Measurements from ENCODE around the gene SF3B2.

Gene SF3B2

GRCh38 chr11:66011239-66011784 lies 40.9 kb upstream of the SF3B2 start:
- Histone ChIP-seq H3K27me3 (ENCODE audit: control insufficient read depth, insufficient read depth, low read length) (peaks cover 16% of the 10 kb centered on the region), H3K4me3 (ENCODE audit: low read depth, low read length) (peak overlapping the region; percentile 39), H3K9me3 (ENCODE audit: control insufficient read depth, insufficient read depth, low read depth, low read length) (no peaks in the 10 kb centered on the region), H3K36me3 (ENCODE audit: control insufficient read depth, insufficient read depth, low read length) (no peaks in the 10 kb centered on the region; the same call in 1 of the 2 replicates), H3K9ac (ENCODE audit: low read length) (no peak overlapping the region), H3K27ac (ENCODE audit: low read depth, low read length) (no peak overlapping the region), H3K4me1 (ENCODE audit: control insufficient read depth, insufficient read depth, low read length) (peaks cover 24% of the 10 kb centered on the region)

GRCh38 chr11:66011785-66012303 lies 40.3 kb upstream of the SF3B2 start, which contains the start of gene CST6:
Gene CST6, plus strand, starts transcription at chr11:66012008. Its CDS starts 37 bp downstream, at chr11:66012045.
- Histone ChIP-seq H3K4me1 (ENCODE audit: control insufficient read depth, insufficient read depth, low read length) (peaks cover 18% of the 10 kb centered on the region), H3K27me3 (ENCODE audit: control insufficient read depth, insufficient read depth, low read length) (peaks cover 16% of the 10 kb centered on the region), H3K36me3 (ENCODE audit: control insufficient read depth, insufficient read depth, low read length) (no peaks in the 10 kb centered on the region), H3K9ac (ENCODE audit: low read length) (no peak within 1 kb of the TSS), H3K4me3 (ENCODE audit: low read depth, low read length) (peak within 1 kb of the TSS; percentile 39), H3K9me3 (ENCODE audit: control insufficient read depth, insufficient read depth, low read depth, low read length) (no peaks in the 10 kb centered on the region), H3K27ac (ENCODE audit: low read depth, low read length) (no peak within 1 kb of the TSS)

- no peak overlapping the region for H3K9ac ChIP-seq (ENCODE audit: low read length)
- peaks cover 12% of the 10 kb centered on the region; the same call in 1 of the 2 replicates for H3K4me1 ChIP-seq (ENCODE audit: control insufficient read depth, insufficient read depth, low read length)
- H3K27ac ChIP-seq (ENCODE audit: low read depth, low read length): no peak overlapping the region
- no peaks in the 10 kb centered on the region for H3K36me3 ChIP-seq (ENCODE audit: control insufficient read depth, insufficient read depth, low read length)
- H3K4me3 ChIP-seq (ENCODE audit: low read depth, low read length): no peak overlapping the region; the same call in 1 of the 2 replicates
- peaks cover 16% of the 10 kb centered on the region for H3K27me3 ChIP-seq (ENCODE audit: control insufficient read depth, insufficient read depth, low read length)
- H3K9me3 ChIP-seq (ENCODE audit: control insufficient read depth, insufficient read depth, low read depth, low read length): no peaks in the 10 kb centered on the region
These were observed 39.7 kb upstream of the SF3B2 start for GRCh38 chr11:66012371-66012945.

- H3K4me3 ChIP-seq (ENCODE audit: low read depth, low read length): no peak overlapping the region
- H3K9ac ChIP-seq (ENCODE audit: low read length): no peak overlapping the region
- no peaks in the 10 kb centered on the region for H3K36me3 ChIP-seq (ENCODE audit: control insufficient read depth, insufficient read depth, low read length)
- peaks cover 16% of the 10 kb centered on the region for H3K27me3 ChIP-seq (ENCODE audit: control insufficient read depth, insufficient read depth, low read length)
- peaks cover 10% of the 10 kb centered on the region; the same call in 1 of the 2 replicates for H3K4me1 ChIP-seq (ENCODE audit: control insufficient read depth, insufficient read depth, low read length)
- H3K27ac ChIP-seq (ENCODE audit: low read depth, low read length): no peak overlapping the region
- H3K9me3 ChIP-seq (ENCODE audit: control insufficient read depth, insufficient read depth, low read depth, low read length): no peaks in the 10 kb centered on the region
These were observed 39.0 kb upstream of the SF3B2 start for GRCh38 chr11:66012946-66013761.

- Histone ChIP-seq H3K9me3 (ENCODE audit: control insufficient read depth, insufficient read depth, low read depth, low read length) (no peaks in the 10 kb centered on the region), H3K36me3 (ENCODE audit: control insufficient read depth, insufficient read depth, low read length) (no peaks in the 10 kb centered on the region), H3K4me3 (ENCODE audit: low read depth, low read length) (no peak overlapping the region), H3K27ac (ENCODE audit: low read depth, low read length) (no peak overlapping the region), H3K9ac (ENCODE audit: low read length) (no peak overlapping the region), H3K4me1 (ENCODE audit: control insufficient read depth, insufficient read depth, low read length) (peaks cover 8% of the 10 kb centered on the region; the same call in 1 of the 2 replicates), H3K27me3 (ENCODE audit: control insufficient read depth, insufficient read depth, low read length) (peaks cover 16% of the 10 kb centered on the region)
These were observed 38.4 kb upstream of the SF3B2 start for GRCh38 chr11:66013762-66014100.

- Histone ChIP-seq H3K4me1 (ENCODE audit: control insufficient read depth, insufficient read depth, low read length) (peaks cover 7% of the 10 kb centered on the region; the same call in 1 of the 2 replicates), H3K36me3 (ENCODE audit: control insufficient read depth, insufficient read depth, low read length) (no peaks in the 10 kb centered on the region), H3K27ac (ENCODE audit: low read depth, low read length) (no peak overlapping the region), H3K9ac (ENCODE audit: low read length) (no peak overlapping the region), H3K9me3 (ENCODE audit: control insufficient read depth, insufficient read depth, low read depth, low read length) (no peaks in the 10 kb centered on the region), H3K4me3 (ENCODE audit: low read depth, low read length) (no peak overlapping the region), H3K27me3 (ENCODE audit: control insufficient read depth, insufficient read depth, low read length) (peaks cover 16% of the 10 kb centered on the region)
These were observed 37.2 kb upstream of the SF3B2 start for GRCh38 chr11:66014804-66015453.

GRCh38 chr11:66015454-66015881 lies 36.7 kb upstream of the SF3B2 start:
- peaks cover 16% of the 10 kb centered on the region for H3K27me3 ChIP-seq (ENCODE audit: control insufficient read depth, insufficient read depth, low read length)
- H3K9ac ChIP-seq (ENCODE audit: low read length): no peak overlapping the region
- H3K36me3 ChIP-seq (ENCODE audit: control insufficient read depth, insufficient read depth, low read length): no peaks in the 10 kb centered on the region
- no peak overlapping the region for H3K4me3 ChIP-seq (ENCODE audit: low read depth, low read length)
- H3K9me3 ChIP-seq (ENCODE audit: control insufficient read depth, insufficient read depth, low read depth, low read length): no peaks in the 10 kb centered on the region
- H3K27ac ChIP-seq (ENCODE audit: low read depth, low read length): no peak overlapping the region
- peaks cover 7% of the 10 kb centered on the region; the same call in 1 of the 2 replicates for H3K4me1 ChIP-seq (ENCODE audit: control insufficient read depth, insufficient read depth, low read length)

GRCh38 chr11:66015936-66016792 lies 36.0 kb upstream of the SF3B2 start:
- Histone ChIP-seq H3K4me1 (ENCODE audit: control insufficient read depth, insufficient read depth, low read length) (peaks cover 7% of the 10 kb centered on the region; the same call in 1 of the 2 replicates), H3K4me3 (ENCODE audit: low read depth, low read length) (no peak overlapping the region), H3K9me3 (ENCODE audit: control insufficient read depth, insufficient read depth, low read depth, low read length) (no peaks in the 10 kb centered on the region), H3K36me3 (ENCODE audit: control insufficient read depth, insufficient read depth, low read length) (no peaks in the 10 kb centered on the region), H3K9ac (ENCODE audit: low read length) (no peak overlapping the region), H3K27ac (ENCODE audit: low read depth, low read length) (no peak overlapping the region), H3K27me3 (ENCODE audit: control insufficient read depth, insufficient read depth, low read length) (peaks cover 16% of the 10 kb centered on the region)

- Histone ChIP-seq H3K36me3 (ENCODE audit: control insufficient read depth, insufficient read depth, low read length) (no peaks in the 10 kb centered on the region), H3K4me3 (ENCODE audit: low read depth, low read length) (no peak overlapping the region), H3K4me1 (ENCODE audit: control insufficient read depth, insufficient read depth, low read length) (peaks cover 7% of the 10 kb centered on the region; the same call in 1 of the 2 replicates), H3K27me3 (ENCODE audit: control insufficient read depth, insufficient read depth, low read length) (peaks cover 17% of the 10 kb centered on the region), H3K9me3 (ENCODE audit: control insufficient read depth, insufficient read depth, low read depth, low read length) (no peaks in the 10 kb centered on the region), H3K9ac (ENCODE audit: low read length) (no peak overlapping the region), H3K27ac (ENCODE audit: low read depth, low read length) (no peak overlapping the region)
These were observed 35.4 kb upstream of the SF3B2 start for GRCh38 chr11:66016793-66017177.

- H3K27ac ChIP-seq (ENCODE audit: low read depth, low read length): no peak overlapping the region
- peaks cover 7% of the 10 kb centered on the region; the same call in 1 of the 2 replicates for H3K4me1 ChIP-seq (ENCODE audit: control insufficient read depth, insufficient read depth, low read length)
- no peak overlapping the region for H3K4me3 ChIP-seq (ENCODE audit: low read depth, low read length)
- H3K9me3 ChIP-seq (ENCODE audit: control insufficient read depth, insufficient read depth, low read depth, low read length): no peaks in the 10 kb centered on the region
- peaks cover 14% of the 10 kb centered on the region for H3K27me3 ChIP-seq (ENCODE audit: control insufficient read depth, insufficient read depth, low read length)
- no peaks in the 10 kb centered on the region for H3K36me3 ChIP-seq (ENCODE audit: control insufficient read depth, insufficient read depth, low read length)
- no peak overlapping the region for H3K9ac ChIP-seq (ENCODE audit: low read length)
These were observed 34.8 kb upstream of the SF3B2 start for GRCh38 chr11:66017321-66017720.

All from HUES6 (cell line).